CD14-positive monocyte (primary cell): Measurements from ENCODE around the gene NME1. TPM values are rescaled to one million over a fixed set of nuclear protein-coding genes. Genes with fewer than 3 reads are reported as not detected.
"Not testable (repeated sequence)": the region's sequence is repeated elsewhere in the genome, so short reads cannot be mapped to it uniquely, and the experiment has no call there.

ENCODE experiments used
- DNase-seq, 3 donors: peaks; one replicate each; pipeline ENCODE4 v3.0.0-alpha.2; 2011 to 2022
- H2AFZ ChIP-seq: 2 replicates; pipeline ENCODE4 v1.6.0; 2012; ENCODE audit warnings: mild to moderate bottlenecking, low read depth, low read length, inconsistent platforms; ENCODE audit not compliant: insufficient read depth, poor library complexity, severe bottlenecking
- H3K27ac ChIP-seq, 2 donors: 1 replicate in 1 of 2; 2 replicates in 1 of 2; pipeline ENCODE4 v1.5.1; 2012 to 2013; ENCODE audit warnings: low read length in 2 of 2, control low read depth in 1 of 2, inconsistent platforms in 1 of 2, low read depth in 1 of 2, mild to moderate bottlenecking in 1 of 2
- H3K27me3 ChIP-seq, 2 donors: one replicate each; pipeline versions ENCODE4 v1.6.0 to v1.6.1; 2011 to 2013; ENCODE audit warnings: low read length in 2 of 2; ENCODE audit not compliant: control insufficient read depth in 2 of 2, insufficient read depth in 2 of 2
- H3K36me3 ChIP-seq, 2 donors: replicated peaks in 1 of 2; 1 replicate in 1 of 2; 2 replicates in 1 of 2; pipeline versions ENCODE4 v1.5.1 to v1.6.1; 2012 to 2013; ENCODE audit warnings: low read length in 2 of 2, control low read depth in 1 of 2, inconsistent platforms in 1 of 2, mild to moderate bottlenecking in 1 of 2; ENCODE audit not compliant: insufficient read depth in 2 of 2, control insufficient read depth in 1 of 2
- H3K4me1 ChIP-seq, 2 donors: 1 replicate in 1 of 2; 2 replicates in 1 of 2; pipeline versions ENCODE4 v1.5.1 to v1.6.1; 2012 to 2013; ENCODE audit warnings: low read length in 2 of 2, control low read depth in 1 of 2, inconsistent platforms in 1 of 2, mild to moderate bottlenecking in 1 of 2, moderate library complexity in 1 of 2; ENCODE audit not compliant: insufficient read depth in 2 of 2, control insufficient read depth in 1 of 2
- H3K4me2 ChIP-seq: replicated peaks from 2 replicates; pipeline ENCODE3; 2012; ENCODE audit warnings: low read length, moderate library complexity, mild to moderate bottlenecking; ENCODE audit not compliant: poor library complexity, severe bottlenecking; ENCODE audit errors: extremely low read depth
- H3K4me3 ChIP-seq, 3 experiments: fragments of 200-600 bp in 1 of 3; sonication (generic) in 1 of 3; replicated peaks in 1 of 3; 1 replicate in 2 of 3; 2 replicates in 1 of 3; pipeline ENCODE4 v1.5.1; 2011 to 2013; ENCODE audit warnings: low read length in 3 of 3, mild to moderate bottlenecking in 3 of 3, control low read depth in 2 of 3, low read depth in 2 of 3, inconsistent platforms in 1 of 3, moderate library complexity in 1 of 3
- H3K79me2 ChIP-seq: 2 replicates; pipeline ENCODE4 v1.6.0; 2012; ENCODE audit warnings: mild to moderate bottlenecking, control low read depth, inconsistent platforms, low read length, moderate library complexity; ENCODE audit not compliant: insufficient read depth
- H3K9ac ChIP-seq: 2 replicates; pipeline ENCODE4 v1.6.0; 2017; ENCODE audit warnings: low read length, mild to moderate bottlenecking; ENCODE audit not compliant: insufficient read depth, poor library complexity, severe bottlenecking
- H3K9me3 ChIP-seq, 2 donors: replicated peaks in 1 of 2; 1 replicate in 1 of 2; 2 replicates in 1 of 2; pipeline versions ENCODE4 v1.5.1 to v1.6.1; 2012 to 2013; ENCODE audit warnings: low read length in 2 of 2, control low read depth in 1 of 2; ENCODE audit not compliant: control insufficient read depth in 1 of 2, insufficient read depth in 1 of 2
- H4K20me1 ChIP-seq: 2 replicates; pipeline ENCODE4 v1.6.0; 2012; ENCODE audit warnings: mild to moderate bottlenecking, low read length, control low read depth, moderate library complexity; ENCODE audit not compliant: insufficient read depth
- H3K27ac Mint-ChIP-seq, 7 donors: one replicate each; pipeline ENCODE4 v1.8.0; 2020; ENCODE audit warnings: mild to moderate bottlenecking in 7 of 7, mixed read lengths in 7 of 7, moderate library complexity in 6 of 7, inconsistent platforms in 2 of 7
- H3K27me3 Mint-ChIP-seq, 3 donors: one replicate each; pipeline ENCODE4 v1.8.0; 2021 to 2022; ENCODE audit warnings: low read depth in 3 of 3, mild to moderate bottlenecking in 3 of 3, mixed read lengths in 3 of 3, moderate library complexity in 3 of 3, inconsistent platforms in 1 of 3
- H3K36me3 Mint-ChIP-seq, 2 donors: one replicate each; pipeline ENCODE4 v1.8.0; 2020; ENCODE audit warnings: mixed read lengths in 2 of 2, inconsistent platforms in 1 of 2, mild to moderate bottlenecking in 1 of 2
- H3K4me1 Mint-ChIP-seq: one replicate; pipeline ENCODE4 v1.8.0; 2020; ENCODE audit warnings: mild to moderate bottlenecking, mixed read lengths
- H3K4me3 Mint-ChIP-seq, 2 donors: one replicate each; pipeline ENCODE4 v1.8.0; 2020; ENCODE audit warnings: mild to moderate bottlenecking in 2 of 2, mixed read lengths in 2 of 2, moderate library complexity in 1 of 2
- H3K9me3 Mint-ChIP-seq, 7 donors: one replicate each; pipeline ENCODE4 v1.8.0; 2020 to 2022; ENCODE audit warnings: mixed read lengths in 7 of 7, mild to moderate bottlenecking in 6 of 7, moderate library complexity in 6 of 7, inconsistent platforms in 2 of 7
- CTCF ChIP-seq: fragments of 200-600 bp; IDR thresholded peaks from one replicate; pipeline ENCODE4 v1.8.0; 2022; ENCODE audit warnings: antibody characterized with exemption, mild to moderate bottlenecking
- WGBS: methylation state at CpG from one replicate; pipeline ENCODE4 v1.1.5; 2013; ENCODE audit warnings: missing lambda C conversion rate; ENCODE audit not compliant: insufficient coverage; 5-methylcytosine and 5-hydroxymethylcytosine counted together
- intact Hi-C, 2 donors: fragments of 100-400 bp; cut with micrococcal nuclease; formaldehyde crosslinking; loops; one replicate each; pipeline versions ENCODE4 v1.15.0 to v1.15.1; 2023
- polyA plus RNA-seq, 3 donors: library from polyadenylated mRNA; depleted of rRNA in 1 of 3; unstranded in 2 of 3; stranded (reverse) in 1 of 3; fragments of 300-500 nt in 2 of 3; fragments of >200 nt in 1 of 3; fragmentation: Illumina TruSeq in 2 of 3; gene quantifications; 1 replicate in 2 of 3; 2 replicates in 1 of 3; pipeline ENCODE4 v1.2.3, GENCODE V29; 2012 to 2021

Gene NME1
- polyA plus RNA-seq, 3 donors, result 14.8 to 51.4 (median 20.8) TPM

GRCh38 chr17:51169340-51169739 is 16.0 kb downstream of the NME1 start:
- TF ChIP-seq CTCF, result no peak
- no peak overlapping the region for H3K9ac ChIP-seq
- H3K36me3 ChIP-seq, result peaks cover 23 to 56% of the 10 kb centered on the region in 2 donors
- H3K36me3 Mint-ChIP-seq, result peaks cover 41 to 43% of the 10 kb centered on the region in 2 donors
- no CpG with 5 or more reads among the region's 1 CpG for WGBS
- no peaks in the 10 kb centered on the region for H3K9me3 Mint-ChIP-seq
- H4K20me1 ChIP-seq, result no peaks in the 10 kb centered on the region
- H3K27ac Mint-ChIP-seq, result peak overlapping the region in 2 of 7 donors; percentile 13 to 82
- H3K4me1 ChIP-seq, result peaks cover 16 to 24% of the 10 kb centered on the region in 2 donors
- H3K4me3 ChIP-seq, result no peak overlapping the region
- no peak overlapping the region for H3K4me3 Mint-ChIP-seq
- H3K9me3 ChIP-seq, result no peaks in the 10 kb centered on the region
- peaks cover 23% of the 10 kb centered on the region for H3K4me1 Mint-ChIP-seq
- intact Hi-C loops, result no loop called here
- no peak for DNase-seq
- H2AFZ ChIP-seq, result no peak overlapping the region
- H3K27me3 ChIP-seq, result no peaks in the 10 kb centered on the region
- H3K27ac ChIP-seq, result no peak overlapping the region
- H3K27me3 Mint-ChIP-seq, result peaks cover 0 to 2% (median 0%) of the 10 kb centered on the region in 3 donors
- H3K4me2 ChIP-seq, result no peak overlapping the region
- H3K79me2 ChIP-seq, result peaks cover 8% of the 10 kb centered on the region

- no CpG with 5 or more reads among the region's 2 CpGs for WGBS
- no peak for DNase-seq
- peak overlapping the region in 1 of 7 donors; percentile 7 for H3K27ac Mint-ChIP-seq
- H3K4me2 ChIP-seq, result no peak overlapping the region
- peaks cover 9 to 17% of the 10 kb centered on the region in 2 donors for H3K4me1 ChIP-seq
- H3K27me3 ChIP-seq, result no peaks in the 10 kb centered on the region
- no peaks in the 10 kb centered on the region for H4K20me1 ChIP-seq
- no peak overlapping the region for H3K9ac ChIP-seq
- H3K36me3 ChIP-seq, result peaks cover 23 to 56% of the 10 kb centered on the region in 2 donors
- H2AFZ ChIP-seq, result no peak overlapping the region
- H3K4me3 ChIP-seq, result no peak overlapping the region
- intact Hi-C loops, result no loop called here
- peaks cover 43 to 53% of the 10 kb centered on the region in 2 donors for H3K36me3 Mint-ChIP-seq
- H3K27ac ChIP-seq, result no peak overlapping the region
- H3K27me3 Mint-ChIP-seq, result peaks cover 0 to 2% (median 0%) of the 10 kb centered on the region in 3 donors
- no peaks in the 10 kb centered on the region for H3K9me3 Mint-ChIP-seq
- peaks cover 15% of the 10 kb centered on the region for H3K4me1 Mint-ChIP-seq
- peaks cover 8% of the 10 kb centered on the region for H3K79me2 ChIP-seq
- H3K4me3 Mint-ChIP-seq, result no peak overlapping the region
- H3K9me3 ChIP-seq, result no peaks in the 10 kb centered on the region
- no peak for TF ChIP-seq CTCF
Measured at GRCh38 chr17:51170736-51171135, 17.4 kb downstream of the NME1 start.

GRCh38 chr17:51172030-51172429 is 18.7 kb downstream of the NME1 start:
- H3K9me3 Mint-ChIP-seq, H3K27me3 Mint-ChIP-seq, intact Hi-C loops, H3K4me2 ChIP-seq, H3K4me3 Mint-ChIP-seq, H3K79me2 ChIP-seq, H3K9me3 ChIP-seq, DNase-seq, H3K27ac Mint-ChIP-seq, H3K4me1 ChIP-seq, H2AFZ ChIP-seq, H3K27me3 ChIP-seq, H3K9ac ChIP-seq, H3K27ac ChIP-seq, H3K4me3 ChIP-seq, H4K20me1 ChIP-seq: not testable (repeated sequence)
- Mint-ChIP-seq H3K36me3 (peaks cover 45 to 58% of the 10 kb centered on the region in 2 donors), H3K4me1 (peaks cover 11% of the 10 kb centered on the region)
- 98% methylated on average over 6 of the region's 9 CpGs for WGBS
- H3K36me3 ChIP-seq, result peaks cover 23 to 56% of the 10 kb centered on the region in 2 donors
